ENCODE results near the gene HOXB1.

DNA sequence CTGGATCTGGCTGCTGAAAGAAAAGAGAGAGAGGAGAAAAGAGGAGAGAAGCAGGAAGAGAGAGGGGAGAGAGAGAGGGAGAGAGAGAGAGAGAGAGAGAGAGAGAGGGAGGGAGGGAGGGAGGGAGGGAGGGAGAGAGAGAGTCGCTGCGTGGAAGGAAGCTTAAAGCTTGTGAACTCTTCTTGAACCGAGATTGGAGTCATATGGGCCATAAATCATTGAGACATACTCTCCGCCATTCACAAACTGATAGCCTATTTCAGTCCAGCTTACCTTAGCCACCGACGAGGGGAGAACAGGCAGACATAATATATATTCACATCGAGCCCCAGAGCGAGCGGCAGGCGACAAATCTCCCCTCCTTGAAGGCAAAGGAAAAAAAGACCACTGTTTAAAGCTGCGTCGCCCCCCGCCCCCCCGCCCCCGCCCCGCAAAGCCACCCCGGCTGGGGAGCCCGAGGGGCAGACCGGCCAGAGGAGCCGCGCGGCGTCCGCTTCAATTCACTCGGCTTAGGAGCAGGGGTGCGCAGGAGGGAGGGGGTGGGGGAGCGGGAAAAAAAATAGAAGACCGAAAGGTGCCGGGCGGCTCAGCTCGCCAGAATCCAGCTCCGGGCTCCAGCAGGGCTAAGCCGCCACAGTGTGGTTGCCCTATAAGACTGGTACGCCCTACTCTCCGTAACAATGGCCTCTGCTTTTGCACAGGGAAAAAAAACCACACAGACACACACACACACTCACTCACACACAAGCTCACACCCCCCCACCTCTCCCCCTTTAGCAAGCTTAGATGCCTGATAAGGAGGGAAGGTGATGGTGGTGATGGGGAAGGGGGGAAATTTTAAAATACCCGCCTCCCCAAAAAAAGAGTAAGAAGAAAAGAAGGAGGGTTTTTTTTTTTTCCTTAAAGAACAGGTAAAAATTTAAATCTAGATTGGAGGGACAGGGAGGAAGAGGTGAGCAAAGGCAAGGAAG is 24.7 kb upstream of the HOXB1 start:
- TF ChIP-seq POLR2AphosphoS5 (IDR thresholded peaks at IDR 0.05; ENCODE audit: low read depth, low read length) (no peak), POLR2A (IDR thresholded peaks at IDR 0.05; ENCODE audit: low read depth, low read length) (no peak), TAF1 (IDR thresholded peaks at IDR 0.05; ENCODE audit: borderline replicate concordance, low read depth, low read length) (no peak)

Measured in GM12892 (cell line).